Mononuclear cell (primary cell): ENCODE data around the gene ABCC6. TPM values are rescaled to one million over a fixed set of nuclear protein-coding genes. Genes with fewer than 3 reads are reported as not detected.
"Not testable (repeated sequence)": the region's sequence is repeated elsewhere in the genome, so short reads cannot be mapped to it uniquely, and the experiment has no call there.

ENCODE experiments used
- H3K27me3 ChIP-seq: 2 replicates; pipeline ENCODE4 v1.6.0; 2011; ENCODE audit warnings: low read length, control low read depth; ENCODE audit not compliant: insufficient read depth
- H3K4me1 ChIP-seq: 2 replicates; pipeline ENCODE4 v1.5.1; 2011; ENCODE audit warnings: mild to moderate bottlenecking, low read length, control low read depth; ENCODE audit not compliant: insufficient read depth
- H3K4me3 ChIP-seq: 2 replicates; pipeline ENCODE4 v1.5.1; 2011; ENCODE audit warnings: mild to moderate bottlenecking, low read length, moderate library complexity
- H3K9me3 ChIP-seq: 2 replicates; pipeline ENCODE4 v1.5.1; 2011; ENCODE audit warnings: low read depth, mild to moderate bottlenecking, control low read depth, low read length
- total RNA-seq: library from RNA; depleted of rRNA; stranded (reverse); fragments of >200 nt; gene quantifications from one replicate; pipeline ENCODE4 v1.2.3, GENCODE V29; 2012

The ABCC6 gene
- total RNA-seq, 1 donor: 0.63 TPM

DNA sequence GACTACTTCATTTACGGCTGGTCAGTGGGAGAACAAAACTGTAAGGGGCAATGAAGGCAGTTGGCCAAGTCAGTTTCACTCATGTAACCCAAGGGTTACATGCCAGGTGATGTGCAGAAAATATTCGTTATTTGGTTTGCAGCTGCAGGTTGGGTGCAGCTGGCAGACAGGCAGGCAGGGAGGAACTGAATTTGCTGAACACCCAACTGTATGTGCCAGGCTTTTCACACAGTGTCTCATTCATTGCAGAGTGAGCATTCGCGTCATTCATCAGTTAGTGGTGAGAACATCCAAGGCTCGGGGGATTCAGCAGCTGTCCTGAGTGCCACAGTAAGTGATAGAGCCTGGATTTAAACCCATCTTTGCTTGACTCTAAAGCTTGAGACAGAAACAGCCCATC lies 59.7 kb downstream of the ABCC6 start:
- Histone ChIP-seq H3K27me3 (no peaks in the 10 kb centered on the region), H3K4me3 (no peak overlapping the region), H3K4me1 (no peaks in the 10 kb centered on the region), H3K9me3 (peaks cover 5% of the 10 kb centered on the region)

DNA sequence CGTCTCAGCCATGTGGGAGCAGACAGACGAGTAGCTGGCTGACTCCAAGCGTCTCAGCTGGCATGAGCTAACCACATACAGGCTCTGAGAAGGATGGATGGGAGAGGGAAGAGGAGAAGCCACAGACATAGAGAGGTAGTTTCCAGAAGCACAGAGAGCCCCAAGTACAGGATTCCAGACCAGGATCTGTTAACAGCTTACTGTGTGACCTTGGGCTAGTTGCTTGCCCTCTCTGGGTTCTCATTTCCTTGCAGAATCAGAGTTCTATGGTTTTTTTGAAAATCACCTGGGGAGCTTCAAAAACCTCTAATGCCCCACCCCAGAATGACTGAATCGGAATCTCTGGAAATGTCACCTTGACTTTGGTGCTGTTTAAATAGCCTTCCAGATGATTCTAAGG lies 60.2 kb downstream of the ABCC6 start:
- no peaks in the 10 kb centered on the region for H3K27me3 ChIP-seq
- H3K4me1 ChIP-seq: no peaks in the 10 kb centered on the region
- H3K4me3 ChIP-seq: no peak overlapping the region
- peaks cover 10% of the 10 kb centered on the region for H3K9me3 ChIP-seq

GRCh38 chr16:16162591-16162990 lies 60.7 kb downstream of the ABCC6 start:
- H3K9me3 ChIP-seq: peaks cover 12% of the 10 kb centered on the region
- H3K4me1 ChIP-seq: no peaks in the 10 kb centered on the region
- H3K27me3 ChIP-seq: no peaks in the 10 kb centered on the region
- H3K4me3 ChIP-seq: no peak overlapping the region

DNA sequence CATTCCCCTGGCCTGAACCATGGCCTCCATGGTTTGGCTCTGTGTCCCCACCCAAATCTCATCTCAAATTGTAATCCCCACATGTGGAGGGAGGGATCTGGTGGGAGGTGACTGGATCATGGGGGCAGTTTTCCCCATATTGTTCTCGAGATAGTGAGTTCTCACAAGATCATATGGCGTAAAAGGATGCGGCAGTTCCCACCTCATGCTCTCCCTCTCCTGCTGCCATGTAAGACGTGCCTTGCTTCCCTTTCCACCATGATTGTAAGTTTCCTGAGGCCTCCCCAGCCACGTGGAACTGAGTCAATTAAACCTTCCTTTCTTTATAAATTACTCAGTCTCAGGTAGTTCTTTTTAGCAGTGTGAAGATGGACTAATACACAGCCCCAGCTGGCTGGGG lies 61.5 kb downstream of the ABCC6 start:
- H3K4me3 ChIP-seq, H3K27me3 ChIP-seq, H3K4me1 ChIP-seq: not testable (repeated sequence)
- peaks cover 12% of the 10 kb centered on the region for H3K9me3 ChIP-seq

DNA sequence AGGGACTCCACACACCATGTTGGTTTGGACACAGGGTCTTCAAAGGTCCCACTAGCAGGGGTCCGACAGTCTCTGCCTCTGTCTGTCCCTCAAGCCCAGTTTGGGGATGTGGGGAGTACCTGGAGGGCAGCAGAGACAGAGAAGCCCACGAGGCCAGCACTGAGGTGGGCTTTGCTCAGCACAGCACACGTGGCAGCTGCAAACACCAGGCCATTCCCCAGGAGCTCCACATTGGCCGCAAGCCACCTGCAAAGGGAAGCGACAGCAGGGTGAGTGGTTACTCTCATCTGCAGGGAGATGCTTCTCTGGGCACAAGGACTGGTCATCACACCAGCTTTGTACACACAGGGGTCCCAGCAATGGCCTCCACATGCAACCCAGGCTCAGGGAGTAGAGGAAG lies 62.0 kb downstream of the ABCC6 start:
- Histone ChIP-seq H3K4me3 (no peak overlapping the region), H3K9me3 (peaks cover 12% of the 10 kb centered on the region), H3K4me1 (no peaks in the 10 kb centered on the region), H3K27me3 (no peaks in the 10 kb centered on the region)

DNA sequence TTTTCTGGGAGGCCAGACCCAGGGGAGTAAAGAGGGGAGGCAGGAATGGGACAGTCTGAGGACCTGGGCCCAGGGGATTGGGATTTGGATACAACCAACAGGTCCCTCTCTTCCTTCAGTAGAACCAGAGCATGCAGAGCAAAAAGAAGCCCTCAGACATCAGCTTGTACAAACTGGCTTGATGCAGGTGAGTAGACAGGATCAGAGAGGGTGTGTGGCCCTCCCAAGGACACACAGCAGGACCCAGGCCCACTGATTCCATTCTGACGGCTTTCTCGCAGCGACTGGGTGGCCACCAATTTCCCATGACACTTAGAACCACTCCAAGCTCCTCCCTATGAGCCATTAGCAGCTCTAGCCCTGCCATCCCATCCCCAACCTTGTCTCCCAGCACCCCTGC lies 63.6 kb downstream of the ABCC6 start:
- Histone ChIP-seq H3K4me3 (no peak overlapping the region), H3K9me3 (peaks cover 12% of the 10 kb centered on the region), H3K27me3 (no peaks in the 10 kb centered on the region), H3K4me1 (no peaks in the 10 kb centered on the region)

DNA sequence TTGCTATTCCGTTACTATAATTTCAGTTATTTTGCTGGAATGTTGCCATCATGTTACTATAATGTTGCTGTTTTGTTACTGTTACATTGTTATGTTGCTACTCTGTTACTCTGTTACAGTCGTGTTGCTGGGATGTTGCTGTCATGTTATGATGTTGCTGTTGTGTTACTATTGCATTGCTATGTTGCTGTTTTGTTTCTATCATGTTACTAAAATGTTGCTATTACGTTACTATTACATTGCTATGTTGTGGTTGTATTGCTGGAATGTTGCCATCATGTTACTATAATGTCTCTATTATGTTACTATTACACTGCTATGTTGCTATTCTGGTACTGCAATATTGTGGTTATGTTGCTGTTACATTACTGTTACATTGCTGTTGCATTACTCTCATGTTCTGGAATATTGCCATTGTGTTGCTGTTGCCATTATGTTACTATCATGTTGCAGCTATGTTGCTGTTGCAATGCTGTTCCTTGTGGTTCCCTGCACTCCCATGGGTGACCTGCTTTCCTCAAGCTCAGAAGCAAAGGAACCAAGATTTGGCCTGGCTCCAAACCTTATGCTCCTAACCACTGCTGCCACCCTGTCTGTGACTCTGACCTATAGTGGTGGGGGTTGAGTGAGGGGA lies 64.4 kb downstream of the ABCC6 start:
- H3K9me3 ChIP-seq: peaks cover 12% of the 10 kb centered on the region
- no peaks in the 10 kb centered on the region for H3K4me1 ChIP-seq
- H3K27me3 ChIP-seq: no peaks in the 10 kb centered on the region
- no peak overlapping the region for H3K4me3 ChIP-seq

DNA sequence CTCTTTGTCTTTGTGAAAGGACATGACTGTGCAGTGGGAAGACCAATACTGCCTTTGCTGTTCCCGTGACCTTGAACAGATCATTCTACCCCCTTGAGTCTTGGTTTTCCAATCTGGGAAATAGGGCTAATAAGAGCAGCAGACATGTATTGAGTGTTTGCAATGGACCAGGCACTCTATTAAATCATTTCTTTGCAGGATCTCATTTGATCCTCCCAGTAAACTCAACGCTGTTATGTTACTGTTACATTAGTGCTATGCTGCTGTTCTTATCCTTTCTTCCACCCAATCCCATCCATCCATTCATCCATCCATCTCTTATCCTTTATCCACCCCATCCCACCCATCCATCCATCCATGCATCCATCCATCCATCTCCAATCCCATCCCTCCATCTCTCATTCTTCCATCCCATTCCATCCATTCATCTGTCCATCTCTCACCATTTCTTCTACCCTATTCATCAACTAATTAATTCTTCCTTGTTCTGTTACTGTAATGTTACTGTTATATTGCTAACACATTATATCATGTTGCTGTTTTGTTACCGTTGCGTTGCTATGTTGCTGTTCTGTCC lies 65.1 kb downstream of the ABCC6 start:
- peaks cover 12% of the 10 kb centered on the region for H3K9me3 ChIP-seq
- no peaks in the 10 kb centered on the region for H3K4me1 ChIP-seq
- H3K27me3 ChIP-seq: no peaks in the 10 kb centered on the region
- H3K4me3 ChIP-seq: no peak overlapping the region

GRCh38 chr16:16157166-16157565 lies 66.1 kb downstream of the ABCC6 start:
- Histone ChIP-seq H3K27me3 (no peaks in the 10 kb centered on the region), H3K4me3 (no peak overlapping the region), H3K9me3 (peaks cover 12% of the 10 kb centered on the region), H3K4me1 (no peaks in the 10 kb centered on the region)

GRCh38 chr16:16155234-16155633 lies 68.1 kb downstream of the ABCC6 start:
- Histone ChIP-seq H3K4me3 (no peak overlapping the region), H3K9me3 (peaks cover 12% of the 10 kb centered on the region), H3K27me3 (no peaks in the 10 kb centered on the region), H3K4me1 (no peaks in the 10 kb centered on the region)

DNA sequence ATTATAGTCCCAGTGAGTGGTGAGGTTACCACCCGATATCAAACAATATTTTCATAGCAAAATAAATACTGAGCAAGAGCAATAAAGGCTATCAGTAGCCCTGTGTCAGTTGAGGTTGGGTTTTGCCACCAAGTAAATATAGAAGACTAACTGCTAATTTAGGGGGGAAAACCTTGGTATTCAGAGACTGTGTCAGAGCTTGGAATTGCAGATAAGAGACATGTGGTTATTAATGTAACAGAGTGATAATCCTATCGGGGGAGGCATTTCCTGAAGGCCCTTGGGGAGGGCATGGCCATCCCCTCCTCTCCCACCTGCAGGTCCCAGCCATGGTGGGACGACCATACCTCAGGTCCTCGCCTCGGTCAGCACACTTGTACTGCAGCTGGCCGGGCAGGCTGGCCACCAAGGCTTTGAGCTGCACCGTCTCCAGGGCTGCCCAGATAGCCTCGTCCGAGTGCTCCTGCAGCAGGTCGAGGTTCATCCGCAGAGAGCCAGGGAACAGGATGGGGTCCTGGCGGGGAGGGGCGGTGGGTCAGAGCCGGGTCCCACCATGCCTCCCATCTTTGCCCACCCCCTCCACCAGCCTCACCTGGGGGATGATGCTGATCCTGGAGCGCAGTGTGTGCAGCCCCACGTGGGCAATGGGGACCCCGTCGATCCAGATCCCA lies 68.9 kb downstream of the ABCC6 start:
- Histone ChIP-seq H3K4me1 (no peaks in the 10 kb centered on the region), H3K4me3 (no peak overlapping the region), H3K27me3 (no peaks in the 10 kb centered on the region), H3K9me3 (peaks cover 12% of the 10 kb centered on the region)

DNA sequence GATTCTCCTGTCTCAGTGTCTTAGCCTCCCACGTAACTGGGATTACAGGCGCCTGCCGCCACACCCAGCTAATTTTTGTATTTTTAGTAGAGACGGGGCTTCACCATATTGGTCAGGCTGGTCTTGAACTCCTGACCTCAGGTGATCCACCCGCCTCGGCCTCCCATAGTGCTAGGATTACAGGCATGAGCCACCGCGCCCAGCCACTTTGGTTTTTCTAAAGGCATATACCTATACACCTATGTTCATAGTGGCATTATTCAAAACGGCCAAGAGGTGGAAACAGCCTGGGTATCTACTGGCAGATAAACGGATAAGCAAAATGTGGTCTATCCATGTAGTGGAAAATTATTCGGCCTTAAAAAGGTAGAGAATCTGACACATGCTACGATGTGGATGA lies 70.3 kb downstream of the ABCC6 start:
- H3K4me3 ChIP-seq, H3K4me1 ChIP-seq, H3K9me3 ChIP-seq, H3K27me3 ChIP-seq: not testable (repeated sequence)

GRCh38 chr16:16151315-16151714 lies 72.0 kb downstream of the ABCC6 start:
- no peak overlapping the region for H3K4me3 ChIP-seq
- H3K9me3 ChIP-seq: no peaks in the 10 kb centered on the region
- no peaks in the 10 kb centered on the region for H3K27me3 ChIP-seq
- H3K4me1 ChIP-seq: no peaks in the 10 kb centered on the region

DNA sequence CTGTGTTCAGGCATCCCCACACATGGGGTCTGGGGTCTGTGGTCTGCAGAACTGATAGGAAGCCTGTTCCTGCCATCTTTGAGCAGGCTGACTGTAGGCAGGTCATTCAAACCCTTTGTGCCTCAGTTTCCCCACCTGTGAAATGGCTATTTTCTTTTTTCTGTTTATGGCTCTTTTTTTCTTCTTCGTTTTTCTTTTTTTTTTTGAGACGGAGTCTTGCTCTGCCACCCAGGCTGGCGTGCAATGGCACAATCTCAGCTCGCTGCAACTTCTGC lies 72.5 kb downstream of the ABCC6 start:
- Histone ChIP-seq H3K4me1 (no peaks in the 10 kb centered on the region), H3K4me3 (no peak overlapping the region), H3K27me3 (no peaks in the 10 kb centered on the region), H3K9me3 (no peaks in the 10 kb centered on the region)

- Histone ChIP-seq H3K4me3 (no peak overlapping the region), H3K4me1 (no peaks in the 10 kb centered on the region), H3K9me3 (no peaks in the 10 kb centered on the region), H3K27me3 (no peaks in the 10 kb centered on the region)
These were observed 73.0 kb downstream of the ABCC6 start for GRCh38 chr16:16150117-16150877.
